Heart left ventricle (tissue), 16 donors: ENCODE measurements around the gene CITED2. TPM values are rescaled to one million over a fixed set of nuclear protein-coding genes. Genes with fewer than 3 reads are reported as not detected.
A peak's percentile ranks its signal among the peaks of the same experiment; 100 is the strongest.
"Not testable (repeated sequence)": the region's sequence is repeated elsewhere in the genome, so short reads cannot be mapped to it uniquely, and the experiment has no call there.

Experiments used
- ATAC-seq, 4 donors: fragments of 200-7000 bp; cut with Tn5 transposase; one replicate each; pipeline ENCODE4 v1.9.1; 2020 to 2022; ENCODE audit warnings: moderate library complexity in 4 of 4, mild to moderate bottlenecking in 3 of 4, moderate number of reproducible peaks in 1 of 4
- DNase-seq, 5 donors: peaks; one replicate each; pipeline ENCODE4 v3.0.0-alpha.2; 2020
- H3K27ac ChIP-seq, 12 donors: fragments of 200-600 bp; sonication (generic) in 4 of 12; one replicate each; pipeline versions ENCODE4 v1.5.0 to v1.8.0; 2016 to 2022; ENCODE audit warnings: mild to moderate bottlenecking in 2 of 12
- H3K27me3 ChIP-seq, 9 donors: fragments of 200-600 bp; sonication (generic) in 2 of 9; one replicate each; pipeline versions ENCODE4 v1.5.1 to v1.8.0; 2016 to 2022; ENCODE audit warnings: mild to moderate bottlenecking in 3 of 9
- H3K36me3 ChIP-seq, 9 donors: fragments of 200-600 bp; sonication (generic) in 2 of 9; one replicate each; pipeline versions ENCODE4 v1.5.0 to v1.8.0; 2018 to 2022; ENCODE audit warnings: mild to moderate bottlenecking in 2 of 9
- H3K4me1 ChIP-seq, 12 donors: fragments of 200-600 bp; sonication (generic) in 4 of 12; one replicate each; pipeline versions ENCODE4 v1.5.0 to v1.8.0; 2016 to 2022; ENCODE audit warnings: mild to moderate bottlenecking in 3 of 12
- H3K4me3 ChIP-seq, 12 donors: fragments of 200-600 bp; sonication (generic) in 4 of 12; one replicate each; pipeline versions ENCODE4 v1.5.0 to v1.8.0; 2017 to 2022; ENCODE audit warnings: mild to moderate bottlenecking in 9 of 12, moderate library complexity in 4 of 12
- H3K9me3 ChIP-seq, 12 donors: fragments of 200-600 bp; sonication (generic) in 4 of 12; one replicate each; pipeline versions ENCODE4 v1.5.0 to v1.8.0; 2016 to 2022; ENCODE audit warnings: mild to moderate bottlenecking in 1 of 12
- POLR2A ChIP-seq, 2 donors: fragments of 450-650 bp; IDR thresholded peaks; one replicate each; pipeline ENCODE4 v1.6.1; 2017; ENCODE audit warnings: antibody characterized with exemption in 2 of 2, mild to moderate bottlenecking in 2 of 2, moderate library complexity in 2 of 2
- WGBS, 4 donors: extraction: QIAGEN DNeasy Blood & Tissue Kit in 2 of 4; methylation state at CpG; one replicate each; pipeline versions ENCODE4 v1.1.5 to v1.1.7; 2013 to 2018; 5-methylcytosine and 5-hydroxymethylcytosine counted together
- intact Hi-C, 10 donors: fragments of 100-400 bp; cut with DNase I; formaldehyde crosslinking; loops; one replicate each; pipeline versions ENCODE4 v1.11.1 to v1.14.2; 2022
- polyA plus RNA-seq, 2 donors: library from polyadenylated mRNA; stranded (reverse); fragments of 200-250 nt; gene quantifications; one replicate each; pipeline ENCODE4 v1.2.3, GENCODE V29; 2013
- total RNA-seq, 9 donors: library from RNA; depleted of rRNA in 2 of 9; stranded (reverse); fragments of >200 nt in 2 of 9; fragmentation: NEBNext Ultra II Directional in 3 of 9; extraction: Animal tissue kit (Norgen Biotek cat#: 25700) in 3 of 9; gene quantifications; one replicate each; pipeline versions ENCODE4 v1.1.0 to v1.2.4, GENCODE V29; 2016 to 2023
- TF ChIP-seq, protein P1 (sequence below), 12 donors: fragments of 200-600 bp; sonication (generic) in 4 of 12; IDR thresholded peaks; one replicate each; pipeline versions ENCODE4 v1.5.0 to v1.8.0; 2018 to 2022; ENCODE audit warnings: antibody characterized with exemption in 12 of 12, mild to moderate bottlenecking in 5 of 12
- donor health status: ischemic (EF 13 %, LVEDD 7.1; RV severe dilation, severe dysfunction).
- donor health status: healthy with polysubstance abuse.
- donor health status: DM: no; HTN: yes; CAD: no.
- donor health status: DM: no; HTN: no; CAD: no.
- donor health status: ischemic (EF 25% LVEDD 6.9; RV normal size, moderate dysfunction).
- donor health status: ischemic (EF 25% LVEDD 5.7; RV mildly dilated, moderate dysfunction).
- donor health status: healthy.
- donor health status: DM: yes; HTN: yes; CAD: no.
- donor health status: ischemic (EF 35%, LVEDD 5.7; RV mildly dilated, moderate dysfunction).
- donor health status: nonischemic (EF 11% LVEDD 7.7; RV severe dilation, severe dysfunction).
- donor health status: DM: yes; HTN: yes; CAD: no.
- donor health status: PGD.
- donor health status: ischemic (EF 29% LVEDD 5.4; RV normal size, mild dysfunction).
- donor health status: nonischemic (EF 23%, LVEDD 6.1; RV moderate dilation, normal function).

The CITED2 gene
- total and polyA plus RNA-seq, 11 donors: 13.0 to 233 (median 149) TPM

DNA sequence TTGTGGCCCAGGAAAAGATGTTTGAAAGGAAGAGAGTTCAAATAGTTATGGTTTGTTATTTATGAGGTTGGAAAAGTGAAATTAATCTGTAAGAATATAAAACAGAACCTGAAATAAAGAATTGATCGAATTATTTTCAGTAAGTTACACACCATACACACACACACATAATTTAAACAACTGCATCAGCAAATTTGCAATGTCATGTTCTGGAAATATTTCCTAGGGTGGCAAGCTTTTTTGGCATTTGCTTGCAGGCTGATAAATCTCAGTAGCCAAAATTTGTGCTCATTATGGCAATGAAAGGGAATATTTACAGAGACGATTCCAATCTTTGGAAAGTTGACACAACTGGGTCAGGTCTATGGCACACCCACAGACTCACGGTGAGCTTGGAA lies 9.5 kb downstream of the CITED2 start:
- DNase-seq (no peak), ATAC-seq (no peak)
- Histone ChIP-seq H3K27ac (no peak overlapping the region), H3K27me3 (no peaks in the 10 kb centered on the region), H3K4me3 (no peak overlapping the region), H3K4me1 (peaks cover 2 to 37% (median 19%) of the 10 kb centered on the region in 12 donors), H3K36me3 (no peaks in the 10 kb centered on the region), H3K9me3 (no peaks in the 10 kb centered on the region)
- intact Hi-C loops: loop anchor here (1.0 to 10.0 kb wide), 15 partner anchors 73 to 1077 kb away; partner anchors contain the start of gene TXLNB (in 1 of the 10)
- WGBS, 4 donors: 68 to 75% (median 70%) methylated on average over 3 of the region's 3 CpGs
- no peak for TF ChIP-seq POLR2A (IDR thresholded peaks at IDR 0.05)
- TF ChIP-seq, protein P1, sequence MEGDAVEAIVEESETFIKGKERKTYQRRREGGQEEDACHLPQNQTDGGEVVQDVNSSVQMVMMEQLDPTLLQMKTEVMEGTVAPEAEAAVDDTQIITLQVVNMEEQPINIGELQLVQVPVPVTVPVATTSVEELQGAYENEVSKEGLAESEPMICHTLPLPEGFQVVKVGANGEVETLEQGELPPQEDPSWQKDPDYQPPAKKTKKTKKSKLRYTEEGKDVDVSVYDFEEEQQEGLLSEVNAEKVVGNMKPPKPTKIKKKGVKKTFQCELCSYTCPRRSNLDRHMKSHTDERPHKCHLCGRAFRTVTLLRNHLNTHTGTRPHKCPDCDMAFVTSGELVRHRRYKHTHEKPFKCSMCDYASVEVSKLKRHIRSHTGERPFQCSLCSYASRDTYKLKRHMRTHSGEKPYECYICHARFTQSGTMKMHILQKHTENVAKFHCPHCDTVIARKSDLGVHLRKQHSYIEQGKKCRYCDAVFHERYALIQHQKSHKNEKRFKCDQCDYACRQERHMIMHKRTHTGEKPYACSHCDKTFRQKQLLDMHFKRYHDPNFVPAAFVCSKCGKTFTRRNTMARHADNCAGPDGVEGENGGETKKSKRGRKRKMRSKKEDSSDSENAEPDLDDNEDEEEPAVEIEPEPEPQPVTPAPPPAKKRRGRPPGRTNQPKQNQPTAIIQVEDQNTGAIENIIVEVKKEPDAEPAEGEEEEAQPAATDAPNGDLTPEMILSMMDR (IDR thresholded peaks at IDR 0.05): no peak

DNA sequence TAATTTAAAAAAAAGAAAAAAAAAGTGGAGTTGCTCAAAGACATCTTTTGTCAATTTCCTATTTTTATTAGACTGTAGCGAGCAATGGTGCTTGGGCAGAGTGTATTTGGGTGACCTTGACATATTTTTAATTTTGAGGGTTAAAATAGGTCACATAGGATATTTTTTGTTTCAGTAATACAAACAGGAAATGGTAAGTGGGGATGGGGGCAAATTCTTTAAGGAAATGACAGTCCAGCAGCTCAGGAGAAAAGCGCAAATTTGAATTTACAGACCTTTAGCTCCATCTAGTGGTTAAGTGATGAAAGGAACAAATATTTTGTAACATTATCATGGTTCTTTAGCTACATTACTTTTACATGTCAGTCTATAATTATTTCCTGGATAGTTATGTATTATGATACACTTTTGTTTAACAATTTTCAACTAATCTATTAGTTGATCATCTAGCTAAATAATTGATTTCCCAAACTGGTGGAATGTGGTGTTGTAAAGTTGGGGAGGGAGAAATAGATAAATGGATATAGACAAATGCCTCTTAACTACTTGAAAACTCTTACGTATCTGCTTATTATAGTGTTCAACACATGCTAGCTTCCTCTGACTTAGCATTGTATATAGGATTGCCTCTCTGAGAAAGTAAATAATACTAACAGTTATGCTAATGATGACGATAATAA lies 10.0 kb downstream of the CITED2 start:
- H3K4me1 ChIP-seq: peaks cover 0 to 31% (median 15%) of the 10 kb centered on the region in 12 donors
- H3K9me3 ChIP-seq: no peaks in the 10 kb centered on the region
- no peak overlapping the region for H3K27ac ChIP-seq
- no peaks in the 10 kb centered on the region for H3K27me3 ChIP-seq
- TF ChIP-seq, protein P1 (IDR thresholded peaks at IDR 0.05): peak; percentile 64 to 92 (median 74)
- TF ChIP-seq POLR2A (IDR thresholded peaks at IDR 0.05): no peak
- H3K4me3 ChIP-seq: no peak overlapping the region
- DNase-seq: no peak
- peak; percentile 6 to 51 (median 40) for ATAC-seq
- H3K36me3 ChIP-seq: no peaks in the 10 kb centered on the region
- WGBS, 4 donors: 49 to 55% (median 53%) methylated on average over 4 of the region's 4 CpGs
- intact Hi-C loops: loop anchor here in 9 of 10 donors (1.0 to 10.0 kb wide), 13 partner anchors 72 to 550 kb away; partner anchors contain the start of gene TXLNB (in 1 of the 9)

DNA sequence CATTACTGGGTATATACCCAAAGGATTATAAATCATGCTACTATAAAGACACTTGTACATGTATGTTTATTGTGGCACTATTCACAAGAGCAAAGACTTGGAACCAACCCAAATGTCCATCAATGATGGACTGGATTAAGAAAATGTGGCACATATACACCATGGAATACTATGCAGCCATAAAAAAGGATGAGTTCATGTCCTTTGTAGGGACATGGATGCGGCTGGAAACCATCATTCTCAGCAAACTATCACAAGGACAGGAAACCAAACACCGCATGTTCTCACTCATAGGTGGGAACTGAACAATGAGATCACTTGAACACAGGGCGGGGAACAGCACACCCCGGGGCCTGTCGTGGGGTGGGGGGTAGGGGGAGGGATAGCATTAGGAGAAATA lies 10.7 kb downstream of the CITED2 start:
- 79 to 85% (median 82%) methylated on average over 5 of the region's 5 CpGs for WGBS, 4 donors
- peaks cover 0 to 27% (median 11%) of the 10 kb centered on the region in 12 donors for H3K4me1 ChIP-seq
- not testable (repeated sequence) for H3K27ac ChIP-seq, DNase-seq, H3K9me3 ChIP-seq, ATAC-seq, H3K27me3 ChIP-seq, H3K36me3 ChIP-seq, H3K4me3 ChIP-seq
- intact Hi-C loops: loop anchor here (1.0 to 10.0 kb wide), 14 partner anchors 69 to 549 kb away; partner anchors contain the start of gene TXLNB (in 1 of the 10)

DNA sequence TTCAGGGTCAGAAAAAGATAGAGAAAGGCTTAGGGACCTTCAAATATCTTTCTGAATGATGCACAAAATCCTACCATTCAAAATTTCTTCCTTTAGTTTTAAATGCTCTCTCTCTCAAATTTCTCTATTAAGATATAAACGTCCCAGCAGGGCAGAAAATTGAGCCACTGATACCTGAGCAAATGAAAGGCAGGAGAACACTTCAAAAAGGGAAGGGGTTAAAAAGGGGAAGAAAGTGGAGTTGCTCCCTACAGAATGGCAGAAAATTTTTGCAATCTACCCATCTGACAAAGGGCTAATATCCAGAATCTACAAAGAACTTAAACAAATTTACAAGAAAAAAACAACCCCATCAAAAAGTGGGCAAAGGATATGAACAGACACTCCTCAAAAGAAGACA lies 11.3 kb downstream of the CITED2 start:
- H3K27ac ChIP-seq, H3K4me3 ChIP-seq, H3K36me3 ChIP-seq, DNase-seq, ATAC-seq, H3K9me3 ChIP-seq, H3K27me3 ChIP-seq: not testable (repeated sequence)
- WGBS, 4 donors: 79 to 89% (median 83%) methylated on average over 1 of the region's 1 CpG
- H3K4me1 ChIP-seq: peaks cover 0 to 24% (median 5%) of the 10 kb centered on the region in 12 donors
- intact Hi-C loops: loop anchor here in 8 of 10 donors (2.0 to 10.0 kb wide), 11 partner anchors 68 to 548 kb away; partner anchors contain the start of gene TXLNB (in 1 of the 8)

DNA sequence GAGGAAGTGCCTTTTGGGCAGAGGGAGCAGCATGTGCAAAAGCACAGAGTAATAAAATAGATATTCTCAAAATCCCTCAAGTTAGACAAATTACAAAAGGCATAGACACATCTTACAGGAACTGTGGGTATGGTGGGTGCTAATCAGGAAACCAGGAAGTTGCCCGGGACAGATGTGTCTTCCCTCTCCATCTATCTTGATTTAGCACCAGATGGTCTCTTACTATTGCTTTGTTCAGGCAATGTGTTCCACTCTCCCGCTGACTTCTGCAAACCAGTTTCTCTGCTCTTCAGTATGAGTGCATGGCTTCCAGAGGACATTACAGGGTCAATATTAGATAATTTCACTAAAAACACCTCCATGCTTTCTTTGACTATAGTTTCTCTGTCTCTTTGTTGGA lies 13.2 kb downstream of the CITED2 start:
- intact Hi-C loops: loop anchor here in 8 of 10 donors (2.0 to 10.0 kb wide), 11 partner anchors 69 to 546 kb away; partner anchors contain the start of gene TXLNB (in 1 of the 8)
- DNase-seq (no peak), ATAC-seq (peak in 1 of 4 donors; percentile 37)
- Histone ChIP-seq H3K27me3 (no peaks in the 10 kb centered on the region), H3K36me3 (no peaks in the 10 kb centered on the region), H3K9me3 (no peaks in the 10 kb centered on the region), H3K4me3 (no peak overlapping the region), H3K4me1 (peaks cover 0 to 17% (median 0%) of the 10 kb centered on the region in 12 donors), H3K27ac (no peak overlapping the region)
- WGBS, 4 donors: 61 to 82% (median 70%) methylated on average over 2 of the region's 2 CpGs
- TF ChIP-seq, protein P1 (IDR thresholded peaks at IDR 0.05): no peak
- TF ChIP-seq POLR2A (IDR thresholded peaks at IDR 0.05): no peak
